IPS-15b (cell line): ENCODE results near the gene TMEM191C.
"Not testable (repeated sequence)": the region's sequence is repeated elsewhere in the genome, so short reads cannot be mapped to it uniquely, and the experiment has no call there.

Source experiments
- H3K27me3 ChIP-seq: one replicate; pipeline ENCODE4 v1.6.1; 2013; ENCODE audit warnings: low read length; ENCODE audit not compliant: control insufficient read depth, insufficient read depth
- H3K36me3 ChIP-seq: one replicate; pipeline ENCODE4 v1.6.1; 2013; ENCODE audit warnings: low read length; ENCODE audit not compliant: control insufficient read depth, insufficient read depth
- H3K4me1 ChIP-seq: one replicate; pipeline ENCODE4 v1.6.1; 2013; ENCODE audit warnings: mild to moderate bottlenecking, low read length; ENCODE audit not compliant: control insufficient read depth, insufficient read depth
- H3K4me3 ChIP-seq: one replicate; pipeline ENCODE4 v1.5.1; 2013; ENCODE audit warnings: low read depth, low read length
- H3K9ac ChIP-seq: one replicate; pipeline ENCODE4 v1.6.1; 2013; ENCODE audit warnings: low read depth, mild to moderate bottlenecking, low read length
- H3K9me3 ChIP-seq: one replicate; pipeline ENCODE4 v1.6.1; 2013; ENCODE audit warnings: mild to moderate bottlenecking, low read length; ENCODE audit not compliant: control insufficient read depth, insufficient read depth

The TMEM191C gene

DNA sequence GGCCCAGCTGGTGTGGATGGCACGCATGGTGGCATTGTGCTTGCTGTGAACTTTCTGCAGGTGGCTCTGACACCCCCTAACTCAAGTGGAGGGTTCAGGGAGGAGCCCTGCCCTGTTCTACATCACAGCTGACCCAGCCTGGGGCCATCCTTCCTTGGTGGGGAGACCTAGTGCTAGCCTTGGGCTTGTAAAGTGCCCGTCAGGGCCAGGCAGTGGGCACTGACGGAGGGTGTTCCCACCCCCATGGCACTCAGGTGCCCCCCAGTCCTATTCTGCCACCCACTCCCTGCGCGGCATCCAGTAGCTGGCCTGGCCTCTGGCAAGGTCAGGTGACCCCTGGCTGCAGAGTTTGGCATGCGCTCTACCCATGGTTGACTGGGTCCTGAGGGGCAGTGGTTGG lies 26.0 kb upstream of the TMEM191C start:
- not testable (repeated sequence) for H3K4me1 ChIP-seq, H3K9ac ChIP-seq, H3K4me3 ChIP-seq, H3K9me3 ChIP-seq, H3K27me3 ChIP-seq
- H3K36me3 ChIP-seq = peaks cover 20% of the 10 kb centered on the region

DNA sequence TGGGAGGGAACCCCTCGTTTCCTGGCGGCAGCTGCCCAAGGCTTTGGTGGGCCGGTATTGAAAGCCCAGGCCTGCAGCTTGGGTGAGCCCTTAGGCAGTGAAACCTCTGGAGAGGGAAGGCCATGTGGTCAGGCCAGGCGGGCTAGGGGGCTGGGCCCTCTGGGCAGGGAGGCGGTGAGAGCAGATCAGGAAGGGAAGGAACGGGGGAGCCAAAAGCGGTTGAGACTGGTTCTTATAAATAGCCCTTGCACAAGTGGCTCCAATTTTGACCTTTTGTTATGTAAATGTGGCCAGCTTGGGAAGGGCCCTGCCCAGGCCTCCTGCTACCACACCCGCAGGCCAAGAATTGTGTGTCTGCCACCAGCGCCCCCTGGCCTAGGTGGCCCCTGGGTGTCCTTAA lies 25.1 kb upstream of the TMEM191C start:
- not testable (repeated sequence) for H3K4me1 ChIP-seq, H3K4me3 ChIP-seq, H3K27me3 ChIP-seq, H3K9me3 ChIP-seq, H3K9ac ChIP-seq
- H3K36me3 ChIP-seq = peaks cover 29% of the 10 kb centered on the region

DNA sequence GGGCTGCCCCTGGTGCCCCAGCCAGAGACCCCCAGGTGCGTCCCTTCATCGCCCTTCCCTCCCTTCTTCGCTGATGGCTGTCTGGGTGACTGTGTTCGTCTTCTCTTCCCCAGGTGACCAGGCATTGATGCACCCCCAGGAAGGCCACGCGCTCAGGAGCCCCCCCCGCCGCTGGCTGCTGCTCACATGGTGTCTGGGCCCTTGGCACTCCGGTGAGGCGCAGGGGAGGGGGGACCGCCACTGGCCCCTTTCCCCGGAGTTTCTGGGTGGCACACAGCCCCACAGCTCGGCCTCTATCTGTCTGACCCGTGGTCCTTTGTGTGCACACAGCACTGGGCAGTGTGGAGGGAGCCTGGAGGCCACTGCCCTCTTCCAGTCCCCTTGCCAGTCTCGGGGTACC lies 24.5 kb upstream of the TMEM191C start:
- not testable (repeated sequence) for H3K4me3 ChIP-seq, H3K27me3 ChIP-seq, H3K9ac ChIP-seq, H3K4me1 ChIP-seq, H3K9me3 ChIP-seq
- peaks cover 29% of the 10 kb centered on the region for H3K36me3 ChIP-seq

DNA sequence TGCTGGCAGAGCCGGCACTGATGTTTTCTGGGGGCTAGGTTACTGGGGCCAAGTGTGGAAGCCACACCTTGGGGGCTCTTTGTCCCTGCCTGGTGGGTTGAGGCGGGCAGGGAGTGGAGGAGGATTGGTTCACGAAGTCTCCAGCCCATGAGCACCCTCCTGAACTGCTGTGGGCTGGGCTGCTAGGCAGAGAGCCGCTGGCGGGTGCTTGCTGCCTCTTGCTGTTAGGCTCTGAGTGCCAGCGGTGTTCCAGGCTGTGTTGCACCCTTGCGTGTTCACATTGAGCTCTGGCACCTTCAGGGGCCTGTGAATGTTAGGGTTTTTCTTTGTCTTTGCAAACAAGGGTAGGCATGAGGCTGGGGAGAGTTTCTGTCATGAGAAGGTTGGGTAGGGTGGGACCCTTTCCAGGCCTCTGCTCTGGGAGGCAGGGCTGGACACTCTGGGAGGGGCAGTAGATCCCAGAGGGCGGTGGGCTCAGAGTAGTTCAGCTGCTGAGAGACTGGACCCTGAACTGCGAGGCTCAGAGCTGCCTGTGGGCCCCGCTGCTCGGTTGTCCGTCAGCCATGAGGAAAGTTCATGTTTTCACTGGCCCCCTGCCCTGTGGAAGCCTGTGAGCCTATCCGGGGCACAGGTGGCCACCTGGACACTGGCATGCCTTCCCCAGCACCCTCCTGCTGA lies 24.0 kb upstream of the TMEM191C start:
- Histone ChIP-seq H3K36me3 (peaks cover 29% of the 10 kb centered on the region), H3K27me3 (no peaks in the 10 kb centered on the region), H3K4me1 (peaks cover 2% of the 10 kb centered on the region), H3K9me3 (no peaks in the 10 kb centered on the region), H3K4me3 (no peak overlapping the region), H3K9ac (peak overlapping the region; percentile 54)

DNA sequence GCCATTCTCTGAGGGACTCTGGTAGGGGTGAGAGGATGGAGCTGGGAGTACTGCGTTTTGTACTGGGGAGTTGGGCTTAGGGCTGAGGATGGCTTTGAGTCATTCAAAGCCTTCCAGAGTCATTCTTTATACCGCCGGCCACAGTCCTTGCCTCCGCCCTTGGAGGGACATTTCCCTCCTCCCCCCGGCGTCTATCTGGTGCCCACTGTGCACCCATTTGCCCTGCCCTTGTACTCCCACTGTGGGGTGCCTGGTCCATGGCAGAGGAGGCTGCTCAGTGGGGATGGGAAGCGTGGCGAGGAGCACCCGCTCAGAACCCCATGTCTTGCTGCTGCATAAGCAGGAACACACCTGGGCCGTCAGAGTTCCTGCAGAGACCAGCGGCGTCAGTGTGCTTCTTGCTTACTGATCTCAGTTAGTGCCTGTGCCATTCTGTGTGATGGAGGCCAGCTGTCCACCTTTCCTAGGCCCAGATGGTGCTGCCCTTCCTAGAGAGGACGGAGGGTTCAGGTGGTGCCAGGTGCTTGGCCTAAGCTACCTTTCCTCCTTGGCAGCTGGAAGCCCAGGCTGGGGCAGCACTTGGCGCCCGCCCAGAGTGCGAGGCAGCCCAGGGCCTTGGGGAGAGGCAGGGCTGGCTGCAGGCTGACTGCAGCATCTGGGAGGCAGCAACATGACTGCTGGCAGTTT lies 23.3 kb upstream of the TMEM191C start:
- Histone ChIP-seq H3K9ac (peak overlapping the region; percentile 54), H3K36me3 (peaks cover 32% of the 10 kb centered on the region), H3K27me3 (no peaks in the 10 kb centered on the region)

DNA sequence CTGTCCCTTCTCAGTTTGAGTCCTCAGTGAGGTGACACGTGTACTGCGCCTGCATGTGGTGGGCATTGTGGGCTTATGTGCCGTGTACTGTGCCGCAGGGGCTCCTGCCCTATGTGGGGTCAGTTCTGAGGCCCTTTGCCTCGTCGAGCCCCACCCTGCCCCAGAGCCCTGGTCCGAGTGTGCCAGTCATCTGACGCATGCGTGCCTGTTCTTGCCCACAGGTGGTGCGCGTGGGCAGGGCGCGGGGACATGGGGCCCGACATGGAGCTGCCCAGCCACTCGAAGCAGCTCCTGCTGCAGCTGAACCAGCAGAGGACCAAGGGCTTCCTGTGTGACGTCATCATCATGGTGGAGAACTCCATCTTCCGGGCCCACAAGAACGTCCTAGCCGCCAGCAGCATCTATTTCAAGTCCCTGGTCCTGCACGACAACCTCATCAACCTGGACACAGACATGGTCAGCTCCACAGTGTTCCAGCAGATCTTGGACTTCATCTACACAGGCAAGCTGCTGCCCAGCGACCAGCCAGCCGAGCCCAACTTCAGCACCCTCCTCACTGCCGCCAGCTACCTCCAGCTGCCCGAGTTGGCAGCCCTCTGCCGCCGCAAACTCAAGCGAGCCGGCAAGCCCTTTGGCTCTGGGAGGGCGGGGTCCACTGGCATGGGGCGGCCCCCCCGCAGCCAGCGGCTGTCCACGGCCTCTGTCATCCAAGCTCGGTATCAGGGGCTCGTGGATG lies 22.3 kb upstream of the TMEM191C start:
- H3K4me1 ChIP-seq = peaks cover 2% of the 10 kb centered on the region
- no peaks in the 10 kb centered on the region for H3K27me3 ChIP-seq
- H3K36me3 ChIP-seq = peaks cover 32% of the 10 kb centered on the region
- H3K4me3 ChIP-seq = no peak overlapping the region
- H3K9me3 ChIP-seq = no peaks in the 10 kb centered on the region
- no peak overlapping the region for H3K9ac ChIP-seq

More for the DNA sequence above, 23.3 kb upstream of the TMEM191C start:
- no peaks in the 10 kb centered on the region for H3K9me3 ChIP-seq
- H3K4me3 ChIP-seq = no peak overlapping the region
- H3K4me1 ChIP-seq = peaks cover 2% of the 10 kb centered on the region

DNA sequence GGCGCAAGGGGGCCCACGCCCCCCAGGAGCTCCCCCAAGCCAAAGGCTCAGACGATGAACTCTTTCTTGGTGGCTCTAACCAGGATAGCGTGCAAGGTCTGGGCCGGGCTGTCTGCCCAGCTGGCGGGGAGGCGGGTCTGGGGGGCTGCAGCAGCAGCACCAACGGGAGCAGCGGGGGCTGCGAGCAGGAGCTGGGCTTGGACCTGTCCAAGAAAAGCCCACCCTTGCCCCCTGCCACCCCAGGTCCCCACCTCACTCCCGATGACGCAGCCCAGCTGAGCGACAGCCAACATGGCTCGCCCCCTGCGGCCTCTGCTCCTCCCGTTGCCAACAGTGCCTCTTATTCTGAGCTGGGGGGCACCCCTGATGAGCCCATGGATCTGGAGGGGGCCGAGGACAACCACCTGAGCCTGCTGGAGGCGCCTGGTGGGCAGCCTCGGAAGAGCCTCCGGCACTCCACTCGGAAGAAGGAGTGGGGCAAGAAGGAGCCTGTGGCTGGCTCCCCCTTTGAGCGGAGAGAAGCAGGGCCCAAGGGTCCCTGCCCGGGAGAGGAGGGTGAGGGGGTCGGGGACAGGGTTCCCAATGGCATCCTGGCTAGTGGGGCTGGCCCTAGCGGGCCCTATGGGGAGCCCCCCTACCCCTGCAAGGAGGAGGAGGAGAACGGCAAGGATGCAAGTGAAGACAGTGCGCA lies 21.6 kb upstream of the TMEM191C start:
- no peaks in the 10 kb centered on the region for H3K27me3 ChIP-seq
- H3K4me3 ChIP-seq = no peak overlapping the region
- H3K9ac ChIP-seq = no peak overlapping the region

DNA sequence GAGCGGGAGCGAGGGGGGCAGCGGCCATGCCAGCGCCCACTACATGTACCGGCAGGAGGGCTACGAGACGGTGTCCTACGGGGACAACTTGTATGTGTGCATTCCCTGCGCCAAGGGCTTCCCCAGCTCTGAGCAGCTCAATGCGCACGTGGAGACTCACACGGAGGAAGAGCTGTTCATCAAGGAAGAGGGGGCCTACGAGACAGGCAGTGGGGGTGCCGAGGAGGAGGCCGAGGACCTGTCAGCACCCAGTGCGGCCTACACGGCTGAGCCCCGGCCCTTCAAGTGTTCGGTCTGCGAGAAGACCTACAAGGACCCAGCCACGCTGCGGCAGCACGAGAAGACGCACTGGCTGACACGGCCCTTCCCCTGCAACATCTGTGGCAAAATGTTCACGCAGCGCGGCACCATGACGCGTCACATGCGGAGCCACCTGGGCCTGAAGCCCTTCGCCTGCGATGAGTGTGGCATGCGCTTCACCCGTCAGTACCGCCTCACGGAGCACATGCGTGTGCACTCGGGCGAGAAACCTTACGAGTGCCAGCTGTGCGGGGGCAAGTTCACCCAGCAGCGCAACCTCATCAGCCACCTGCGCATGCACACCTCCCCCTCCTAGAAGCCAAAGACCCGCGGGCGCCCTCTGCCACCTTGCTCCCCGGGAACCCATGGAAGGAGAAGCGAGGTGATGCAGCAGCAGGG lies 20.9 kb upstream of the TMEM191C start:
- Histone ChIP-seq H3K36me3 (peaks cover 32% of the 10 kb centered on the region), H3K4me1 (peaks cover 2% of the 10 kb centered on the region)

More for the DNA sequence above, 21.6 kb upstream of the TMEM191C start:
- Histone ChIP-seq H3K36me3 (peaks cover 32% of the 10 kb centered on the region), H3K9me3 (no peaks in the 10 kb centered on the region), H3K4me1 (peaks cover 2% of the 10 kb centered on the region)

DNA sequence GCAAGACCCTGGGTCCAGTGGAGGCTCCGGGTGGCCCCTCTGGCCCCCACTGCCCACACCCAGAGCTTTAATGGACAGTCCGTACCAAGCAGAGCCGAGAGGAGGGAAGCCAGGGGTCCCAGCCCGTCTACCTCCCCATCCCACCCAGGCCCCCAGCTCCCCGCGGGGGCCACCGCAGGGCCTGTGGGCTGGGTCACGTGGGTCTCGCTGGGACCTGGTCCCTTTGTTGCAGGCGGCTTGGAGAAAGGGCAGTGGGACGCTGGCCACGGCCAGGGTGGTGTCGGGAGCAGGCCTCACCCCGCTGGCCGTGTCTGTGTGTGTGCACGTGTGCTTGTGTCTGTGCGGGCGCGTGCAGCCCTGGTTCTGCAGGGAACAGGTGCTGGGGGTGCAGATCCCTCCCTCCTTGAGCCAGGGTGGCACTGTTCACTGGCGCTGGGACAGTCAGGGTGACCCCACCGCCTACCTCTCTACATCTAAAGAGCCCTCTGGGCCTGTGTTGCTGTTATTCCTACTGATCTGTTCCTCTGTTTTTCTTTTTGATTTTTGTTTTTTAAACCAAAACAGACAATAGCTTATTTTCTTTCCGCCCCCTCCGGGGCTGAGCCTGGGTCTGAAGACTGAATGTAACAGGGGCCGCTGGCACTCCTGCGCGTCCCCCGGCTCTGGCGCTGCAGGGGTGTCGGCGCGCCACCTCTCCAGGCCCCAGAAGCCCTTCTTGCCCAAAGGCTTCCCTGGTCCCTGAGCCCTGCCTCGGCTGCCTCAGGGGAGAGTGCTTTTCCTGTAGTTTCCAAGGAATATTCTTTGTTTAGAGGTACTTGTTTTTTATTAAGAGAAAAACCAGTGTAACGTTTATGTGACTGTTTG lies 20.1 kb upstream of the TMEM191C start:
- Histone ChIP-seq H3K9ac (no peak overlapping the region), H3K9me3 (no peaks in the 10 kb centered on the region), H3K27me3 (no peaks in the 10 kb centered on the region), H3K36me3 (peaks cover 32% of the 10 kb centered on the region), H3K4me3 (no peak overlapping the region), H3K4me1 (peaks cover 2% of the 10 kb centered on the region)

More for the DNA sequence above, 20.9 kb upstream of the TMEM191C start:
- Histone ChIP-seq H3K27me3 (no peaks in the 10 kb centered on the region), H3K4me3 (no peak overlapping the region), H3K9me3 (no peaks in the 10 kb centered on the region), H3K9ac (no peak overlapping the region)

DNA sequence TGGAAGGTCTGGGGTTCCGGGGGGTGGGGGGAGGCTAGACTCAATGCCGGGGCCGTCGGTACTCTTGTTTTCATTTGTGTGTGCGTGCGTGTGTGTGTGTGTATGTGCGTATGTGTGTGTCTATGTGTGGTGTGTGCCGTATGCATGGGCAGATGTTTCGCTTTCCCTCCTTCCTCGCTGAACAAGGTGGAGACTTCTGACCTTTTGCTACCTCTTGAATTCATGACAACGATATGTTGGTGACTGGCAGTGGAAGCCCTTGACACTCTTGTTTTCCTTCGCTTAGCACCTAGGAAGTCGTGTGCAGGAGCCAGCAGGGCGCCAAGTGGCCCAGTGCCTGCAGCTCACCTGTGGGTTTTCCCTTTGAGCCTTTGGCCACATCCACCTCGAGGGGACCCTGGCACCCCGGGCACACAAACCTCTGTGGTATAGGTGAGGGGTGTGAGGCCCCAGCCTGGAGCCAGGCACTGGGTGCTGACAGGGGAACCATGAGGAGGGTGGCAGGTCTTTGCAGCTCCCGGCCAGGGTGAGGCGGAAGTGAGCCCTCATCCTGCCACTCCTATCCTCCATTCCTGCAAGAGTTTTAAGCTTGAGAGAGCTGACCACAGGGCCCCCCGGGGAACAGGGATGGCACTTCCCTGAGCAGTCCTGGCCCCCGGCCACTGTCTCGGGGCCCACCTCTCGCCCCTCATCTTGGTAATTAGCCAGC lies 19.3 kb upstream of the TMEM191C start:
- H3K36me3 ChIP-seq = peaks cover 32% of the 10 kb centered on the region

More for the DNA sequence above, 19.3 kb upstream of the TMEM191C start:
- Histone ChIP-seq H3K27me3 (no peaks in the 10 kb centered on the region), H3K9me3 (no peaks in the 10 kb centered on the region), H3K4me1 (peaks cover 2% of the 10 kb centered on the region), H3K4me3 (no peak overlapping the region), H3K9ac (no peak overlapping the region)
